HG03025 (cell line): ENCODE results near the gene PFKFB2.

Experiments used
- ATAC-seq: cut with Tn5 transposase; IDR thresholded peaks from one replicate; pipeline ENCODE4 v1.9.1; 2021; ENCODE audit warnings: mild to moderate bottlenecking, moderate library complexity; ENCODE audit not compliant: unreplicated experiment, low FRiP score

The PFKFB2 gene

GRCh38 chr1:207052911-207053769 is at the start of gene PFKFB2:
Gene PFKFB2 (plus strand): TSS chr1:207053275. CDS start chr1:207054718, 1,443 bp downstream.
- peak; percentile 70 for ATAC-seq

GRCh38 chr1:207004931-207005830 is 47.9 kb upstream of the PFKFB2 start:
- ATAC-seq = no peak

DNA sequence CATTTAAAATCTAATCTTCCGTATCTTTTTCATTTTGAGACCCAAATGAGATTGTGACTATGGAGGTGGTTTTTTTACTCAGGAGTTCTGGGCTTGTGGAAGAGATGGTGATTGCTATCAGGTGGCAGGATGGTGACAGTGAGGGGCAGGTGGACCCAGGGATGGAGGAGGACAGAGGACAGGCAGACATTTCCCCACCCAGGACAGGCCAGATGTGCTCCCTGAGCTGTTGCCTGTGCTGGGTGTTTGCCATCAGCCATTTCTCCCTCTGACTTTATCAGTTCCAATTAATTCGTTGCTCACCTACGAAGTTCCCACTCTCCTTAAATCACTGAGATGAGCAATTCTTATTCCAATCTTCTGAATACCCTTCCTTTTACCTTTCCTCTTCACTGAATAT is 47.0 kb upstream of the PFKFB2 start:
- ATAC-seq = no peak

GRCh38 chr1:207006914-207007313 is 46.2 kb upstream of the PFKFB2 start:
- no peak for ATAC-seq

DNA sequence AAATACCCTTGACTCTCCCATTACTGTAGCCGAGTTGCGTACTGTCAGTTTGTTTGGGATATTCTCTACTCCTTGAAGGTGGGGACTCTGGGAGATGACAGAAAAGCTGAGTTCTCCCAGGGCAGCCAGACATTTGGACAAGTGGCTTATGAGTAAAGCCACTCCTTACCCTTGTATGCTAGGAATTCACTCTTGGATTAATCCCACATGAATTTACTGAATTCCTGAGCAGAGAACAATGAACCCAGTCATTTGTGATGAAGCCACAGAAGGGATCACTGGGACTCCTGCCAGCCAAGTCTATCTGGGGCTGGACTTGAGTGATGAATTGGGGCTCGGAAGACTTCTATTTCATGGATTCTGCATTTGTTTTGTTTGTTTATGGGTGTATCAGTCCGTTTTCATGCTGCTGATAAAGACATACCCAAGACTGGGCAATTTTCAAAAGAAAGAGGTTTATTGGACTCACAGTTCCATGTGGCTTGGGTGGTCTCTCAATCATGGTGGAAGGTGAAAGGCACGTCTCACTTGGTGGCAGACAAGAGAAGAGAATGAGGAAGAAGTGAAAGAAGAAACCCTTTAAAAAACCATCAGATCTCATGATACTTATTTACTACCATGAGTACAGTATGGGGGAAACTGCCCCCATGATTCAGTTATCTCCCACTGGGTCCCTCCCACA is 45.6 kb upstream of the PFKFB2 start:
- no peak for ATAC-seq

DNA sequence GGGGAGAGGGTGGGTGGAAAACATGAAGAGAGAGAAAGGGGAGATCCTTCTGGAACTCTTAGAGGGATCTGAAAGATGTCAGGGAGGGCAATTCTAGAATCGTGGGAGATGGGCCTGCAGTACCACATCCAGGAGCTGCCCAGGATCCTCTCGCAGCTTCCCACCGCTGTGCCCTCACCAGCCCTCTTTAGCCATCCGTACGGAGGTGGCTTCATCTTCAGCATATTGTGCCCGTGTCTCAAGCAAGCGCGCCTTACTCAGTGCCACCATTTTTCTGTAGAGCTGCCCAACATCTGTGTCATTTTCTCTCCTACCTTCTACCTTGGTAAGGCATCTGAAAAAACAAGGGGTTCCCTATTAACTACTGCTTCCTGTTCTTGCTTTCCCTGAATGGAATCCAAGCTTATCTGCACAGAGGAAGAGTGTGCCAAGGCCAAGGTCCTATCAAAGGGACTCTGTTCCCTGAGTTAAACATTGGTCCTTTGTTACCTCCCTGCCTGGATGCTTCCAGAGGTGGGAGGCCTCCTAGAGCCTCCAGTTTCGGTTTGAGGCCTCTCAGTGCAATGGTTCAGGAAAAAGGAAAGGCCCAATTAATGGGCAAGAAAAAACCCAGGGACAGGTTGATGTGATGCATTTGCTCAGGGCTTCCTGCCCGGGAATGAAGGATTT is 43.8 kb upstream of the PFKFB2 start:
- no peak for ATAC-seq

- no peak for ATAC-seq
These were observed 43.1 kb upstream of the PFKFB2 start for GRCh38 chr1:207009945-207010344.

- no peak for ATAC-seq
These were observed 42.3 kb upstream of the PFKFB2 start for GRCh38 chr1:207010726-207011125.

DNA sequence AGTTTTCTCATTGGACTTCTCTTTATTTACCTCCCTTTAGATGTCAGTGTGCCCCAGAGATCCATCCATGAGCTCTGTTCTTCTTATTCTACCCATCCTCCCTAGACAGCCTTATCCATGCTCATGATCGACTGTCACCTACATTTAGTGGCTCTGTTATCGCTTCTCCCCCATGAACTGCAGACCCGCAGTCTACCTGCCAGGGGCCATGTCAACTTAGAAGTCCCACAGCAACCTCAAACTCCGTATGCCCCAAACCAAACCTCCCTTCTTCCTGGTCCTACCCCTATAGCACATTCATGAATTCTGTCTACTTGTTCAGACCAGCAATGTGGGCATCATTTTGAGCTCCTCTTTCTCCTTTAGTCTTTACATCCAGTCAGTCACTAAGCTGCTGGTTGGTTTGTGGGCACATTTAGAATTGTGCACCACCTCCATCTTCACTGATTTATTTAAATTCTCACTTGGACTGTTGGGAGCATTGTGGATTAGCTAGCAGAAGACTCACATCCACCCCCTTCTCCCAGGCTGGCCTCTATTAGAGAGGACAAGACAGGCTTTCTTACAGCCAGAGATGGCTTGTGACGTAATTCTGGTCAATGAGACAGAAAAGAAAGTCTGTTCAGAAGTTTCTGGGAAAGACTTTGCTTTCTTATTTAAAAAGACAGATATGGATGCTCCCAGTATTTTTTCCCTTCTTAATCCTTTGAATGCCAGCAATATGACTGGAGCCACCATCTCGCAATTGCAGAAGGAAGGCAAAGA is 39.6 kb upstream of the PFKFB2 start:
- ATAC-seq = no peak

GRCh38 chr1:207014728-207015127 is 38.3 kb upstream of the PFKFB2 start:
- ATAC-seq = no peak

DNA sequence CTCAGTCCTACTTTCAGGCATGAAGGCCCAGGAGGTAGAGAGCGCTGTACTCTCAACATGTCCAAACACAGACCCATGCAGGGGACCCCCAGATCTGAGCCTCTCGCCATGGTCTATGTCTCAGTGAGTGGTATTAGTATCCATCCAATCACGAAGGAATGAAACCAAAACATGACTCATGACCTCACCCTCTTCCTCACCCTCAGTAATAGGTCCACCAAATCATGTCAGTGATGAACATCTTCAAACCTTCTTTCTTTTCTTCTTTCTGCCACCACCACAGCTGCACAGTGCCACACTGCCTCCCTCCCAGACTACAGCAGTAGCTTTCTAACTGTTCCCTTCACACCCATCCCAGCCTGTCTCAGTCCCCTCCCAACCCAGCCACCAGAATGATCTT is 37.3 kb upstream of the PFKFB2 start:
- no peak for ATAC-seq

DNA sequence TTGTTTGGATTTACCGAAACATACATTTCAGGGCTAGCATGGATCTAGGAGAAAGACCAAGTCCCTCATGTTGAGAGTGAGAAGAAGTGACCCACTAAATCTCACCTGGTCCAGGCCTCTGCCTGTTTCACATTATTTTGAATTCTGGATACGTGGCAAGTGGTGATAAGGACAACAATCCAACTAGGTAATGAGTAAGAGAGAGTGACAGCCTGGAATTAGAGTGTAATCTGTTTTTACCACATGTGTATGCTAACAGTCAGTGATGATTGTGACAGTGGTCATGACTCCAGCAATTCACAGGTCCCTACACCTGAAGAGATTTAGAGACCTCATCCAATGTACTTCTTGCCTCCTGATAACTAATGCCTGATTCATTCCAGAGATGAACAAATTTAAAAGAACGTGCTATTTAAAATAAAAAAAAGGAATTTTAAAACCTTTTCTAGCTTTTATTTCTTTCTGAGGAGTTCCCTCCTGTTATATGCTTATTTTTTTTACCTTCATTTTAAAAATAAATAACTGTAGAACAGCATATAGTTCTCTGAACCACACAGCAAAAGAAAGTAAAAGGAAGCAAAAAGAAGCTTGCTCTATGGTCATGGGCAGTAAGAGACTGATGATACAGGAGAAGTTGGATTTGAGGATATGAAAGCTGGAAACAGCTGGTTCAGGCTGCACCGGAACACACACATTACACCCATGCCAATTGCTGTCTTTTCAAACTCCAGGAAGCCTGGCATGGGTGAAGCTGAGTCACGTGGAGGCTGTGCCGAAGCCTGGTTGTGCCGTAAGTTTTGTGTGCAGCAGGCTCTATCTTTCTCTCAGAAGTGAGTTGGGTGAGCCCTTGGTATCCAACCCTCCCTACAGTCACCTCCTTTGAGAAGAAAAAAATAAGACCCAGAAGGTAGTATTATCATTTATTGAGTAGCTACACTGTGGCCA is 35.2 kb upstream of the PFKFB2 start:
- ATAC-seq = no peak

GRCh38 chr1:207018707-207019106 is 34.4 kb upstream of the PFKFB2 start:
- ATAC-seq = no peak

DNA sequence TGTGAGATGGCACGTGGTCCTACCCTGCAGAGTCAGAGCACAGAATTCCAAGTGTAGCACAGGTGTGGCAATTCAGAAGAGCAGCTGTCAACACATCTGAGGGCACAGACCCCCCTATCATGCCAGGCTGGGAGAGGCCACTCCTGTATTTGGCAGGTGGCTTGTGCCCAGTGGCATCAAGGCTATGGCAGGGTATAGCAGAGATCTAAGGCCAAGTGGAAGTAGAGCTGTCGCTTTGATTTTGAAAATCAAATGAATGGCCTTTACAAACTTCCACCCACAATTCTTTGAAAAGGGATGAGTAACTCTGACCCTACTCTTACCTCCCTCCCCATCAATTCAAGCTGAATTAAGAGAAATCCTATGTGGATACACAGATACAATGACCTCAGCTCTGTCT is 33.9 kb upstream of the PFKFB2 start:
- no peak for ATAC-seq

DNA sequence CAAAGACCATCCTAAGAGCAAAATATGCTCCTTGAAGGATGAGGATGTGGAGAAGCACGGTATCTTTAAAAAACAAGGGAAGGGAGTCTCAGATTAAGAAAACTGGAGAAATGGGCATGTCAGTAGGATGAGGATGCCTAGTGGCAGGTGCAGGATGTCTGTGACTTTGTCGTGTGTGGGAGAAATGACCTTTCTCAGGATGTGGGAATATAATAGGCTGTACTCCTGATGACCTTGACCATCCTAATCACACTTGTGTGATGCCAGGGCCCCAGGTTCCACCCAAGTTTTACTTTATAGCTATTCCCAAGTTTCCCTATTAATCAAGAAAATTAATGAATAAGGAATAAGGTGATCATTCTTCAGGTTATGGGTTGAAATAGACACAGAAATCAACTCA is 33.4 kb upstream of the PFKFB2 start:
- no peak for ATAC-seq

GRCh38 chr1:207020065-207020708 is 32.9 kb upstream of the PFKFB2 start:
- no peak for ATAC-seq

GRCh38 chr1:207020709-207021107 is 32.4 kb upstream of the PFKFB2 start:
- ATAC-seq = no peak
